Measurements from ENCODE around the gene HERC5. TPM values are rescaled to one million over a fixed set of nuclear protein-coding genes. Genes with fewer than 3 reads are reported as not detected.
"Not testable (repeated sequence)": the region's sequence is repeated elsewhere in the genome, so short reads cannot be mapped to it uniquely, and the experiment has no call there.

Gene HERC5
- total RNA-seq, 1 experiment from 2014 or later, result 49.6 TPM

GRCh38 chr4:88440146-88440545, 16.8 kb upstream of the HERC5 start:
- DNase-seq, result no peak
- Histone ChIP-seq H3K27me3 (no peaks in the 10 kb centered on the region), H3K4me1 (no peaks in the 10 kb centered on the region), H3K27ac (no peak overlapping the region), H3K36me3 (no peaks in the 10 kb centered on the region), H3K9me3 (replicated peaks) (no peaks in the 10 kb centered on the region), H3K4me3 (no peak overlapping the region)

- no peak overlapping the region for H3K4me3 ChIP-seq
- no peaks in the 10 kb centered on the region for H3K4me1 ChIP-seq
- H3K9me3 ChIP-seq (replicated peaks), result no peaks in the 10 kb centered on the region
- no peak for DNase-seq
- no peak overlapping the region for H3K27ac ChIP-seq
- no peaks in the 10 kb centered on the region for H3K36me3 ChIP-seq
- H3K27me3 ChIP-seq, result no peaks in the 10 kb centered on the region
These were observed 15.2 kb upstream of the HERC5 start for GRCh38 chr4:88441696-88442095.

GRCh38 chr4:88442689-88443191, 14.2 kb upstream of the HERC5 start:
- H3K4me3 ChIP-seq, result no peak overlapping the region
- no peak overlapping the region for H3K27ac ChIP-seq
- no peaks in the 10 kb centered on the region for H3K36me3 ChIP-seq
- no peaks in the 10 kb centered on the region for H3K27me3 ChIP-seq
- H3K9me3 ChIP-seq (replicated peaks), result no peaks in the 10 kb centered on the region
- no peaks in the 10 kb centered on the region for H3K4me1 ChIP-seq
- peak; percentile 70 to 80 for DNase-seq

- no peak overlapping the region for H3K27ac ChIP-seq
- no peaks in the 10 kb centered on the region for H3K9me3 ChIP-seq (replicated peaks)
- no peak overlapping the region for H3K4me3 ChIP-seq
- no peaks in the 10 kb centered on the region for H3K27me3 ChIP-seq
- no peaks in the 10 kb centered on the region for H3K4me1 ChIP-seq
- no peak for DNase-seq
- H3K36me3 ChIP-seq, result no peaks in the 10 kb centered on the region
These were observed 13.4 kb upstream of the HERC5 start for GRCh38 chr4:88443486-88443885.

GRCh38 chr4:88445252-88445651, 11.7 kb upstream of the HERC5 start:
- no peaks in the 10 kb centered on the region for H3K4me1 ChIP-seq
- no peak overlapping the region for H3K27ac ChIP-seq
- H3K4me3 ChIP-seq, result no peak overlapping the region
- no peak for DNase-seq
- no peaks in the 10 kb centered on the region for H3K36me3 ChIP-seq
- H3K27me3 ChIP-seq, result no peaks in the 10 kb centered on the region
- no peaks in the 10 kb centered on the region for H3K9me3 ChIP-seq (replicated peaks)

- H3K36me3 ChIP-seq, result no peaks in the 10 kb centered on the region
- no peaks in the 10 kb centered on the region for H3K9me3 ChIP-seq (replicated peaks)
- no peak overlapping the region for H3K27ac ChIP-seq
- H3K4me1 ChIP-seq, result no peaks in the 10 kb centered on the region
- no peak for DNase-seq
- no peaks in the 10 kb centered on the region for H3K27me3 ChIP-seq
- H3K4me3 ChIP-seq, result no peak overlapping the region
These were observed 10.8 kb upstream of the HERC5 start for GRCh38 chr4:88446124-88446523.

- DNase-seq, result no peak
- no peaks in the 10 kb centered on the region for H3K27me3 ChIP-seq
These were observed 9.4 kb upstream of the HERC5 start for GRCh38 chr4:88447371-88448095.

GRCh38 chr4:88448211-88448765, 8.6 kb upstream of the HERC5 start:
- H3K4me3 ChIP-seq; H3K27me3 ChIP-seq; H3K4me1 ChIP-seq; H3K9me3 ChIP-seq (replicated peaks); DNase-seq; H3K27ac ChIP-seq; H3K36me3 ChIP-seq: not testable (repeated sequence)

More at GRCh38 chr4:88447371-88448095, 9.4 kb upstream of the HERC5 start:
- H3K27ac ChIP-seq, result no peak overlapping the region
- no peaks in the 10 kb centered on the region for H3K4me1 ChIP-seq
- H3K4me3 ChIP-seq, result no peak overlapping the region
- no peaks in the 10 kb centered on the region for H3K9me3 ChIP-seq (replicated peaks)
- no peaks in the 10 kb centered on the region for H3K36me3 ChIP-seq

GRCh38 chr4:88448889-88449288, 8.0 kb upstream of the HERC5 start:
- DNase-seq, result no peak
- H3K36me3 ChIP-seq, result no peaks in the 10 kb centered on the region
- H3K27ac ChIP-seq, result no peak overlapping the region
- no peak overlapping the region for H3K4me3 ChIP-seq
- H3K9me3 ChIP-seq (replicated peaks), result no peaks in the 10 kb centered on the region
- no peaks in the 10 kb centered on the region for H3K4me1 ChIP-seq
- no peaks in the 10 kb centered on the region for H3K27me3 ChIP-seq

- Histone ChIP-seq H3K27ac (no peak overlapping the region), H3K4me1 (no peaks in the 10 kb centered on the region), H3K36me3 (no peaks in the 10 kb centered on the region), H3K27me3 (no peaks in the 10 kb centered on the region), H3K4me3 (no peak overlapping the region), H3K9me3 (replicated peaks) (no peaks in the 10 kb centered on the region)
- no peak for DNase-seq
These were observed 7.6 kb upstream of the HERC5 start for GRCh38 chr4:88449290-88449689.

GRCh38 chr4:88451205-88451604, 5.7 kb upstream of the HERC5 start:
- Histone ChIP-seq H3K4me3 (no peak overlapping the region), H3K4me1 (0 out of 2 replicates have a peak, but pooled peaks cover 7% of the 10 kb centered on the region), H3K27ac (no peak overlapping the region), H3K9me3 (replicated peaks) (no peaks in the 10 kb centered on the region), H3K27me3 (no peaks in the 10 kb centered on the region), H3K36me3 (no peaks in the 10 kb centered on the region)
- no peak for DNase-seq

GRCh38 chr4:88452912-88453311, 4.0 kb upstream of the HERC5 start:
- no peak overlapping the region for H3K4me3 ChIP-seq
- no peaks in the 10 kb centered on the region for H3K36me3 ChIP-seq
- no peaks in the 10 kb centered on the region for H3K27me3 ChIP-seq
- DNase-seq, result no peak
- H3K4me1 ChIP-seq, result 0 out of 2 replicates have a peak, but pooled peaks cover 7% of the 10 kb centered on the region
- H3K9me3 ChIP-seq (replicated peaks), result no peaks in the 10 kb centered on the region
- H3K27ac ChIP-seq, result no peak overlapping the region

GRCh38 chr4:88457307-88458103, 586 bp downstream of the HERC5 start:
- Histone ChIP-seq H3K9me3 (replicated peaks) (no peaks in the 10 kb centered on the region), H3K4me1 (0 out of 2 replicates have a peak, but pooled peaks cover 7% of the 10 kb centered on the region), H3K36me3 (no peaks in the 10 kb centered on the region), H3K27me3 (no peaks in the 10 kb centered on the region), H3K27ac (peak overlapping the region; percentile 77), H3K4me3 (peak overlapping the region; percentile 64)
- DNase-seq, result peak; percentile 64 to 73

- H3K27me3 ChIP-seq, result no peaks in the 10 kb centered on the region
- peak overlapping the region; percentile 64 for H3K4me3 ChIP-seq
- 0 out of 2 replicates have a peak, but pooled peaks cover 7% of the 10 kb centered on the region for H3K4me1 ChIP-seq
- no peaks in the 10 kb centered on the region for H3K9me3 ChIP-seq (replicated peaks)
- DNase-seq, result no peak
- no peaks in the 10 kb centered on the region for H3K36me3 ChIP-seq
- H3K27ac ChIP-seq, result no peak overlapping the region
These were observed 1.3 kb downstream of the HERC5 start for GRCh38 chr4:88458104-88458740.

Measured in SJCRH30 (cell line).